NAMALWA (cell line): ENCODE results near the gene DOK7.

Source experiments
- DNase-seq: peaks from one replicate; pipeline ENCODE4 v3.0.0-alpha.2; 2015; ENCODE audit warnings: low spot score

The DOK7 gene

GRCh38 chr4:3475041-3475712 is 12.1 kb downstream of the DOK7 start:
- DNase-seq = no peak

DNA sequence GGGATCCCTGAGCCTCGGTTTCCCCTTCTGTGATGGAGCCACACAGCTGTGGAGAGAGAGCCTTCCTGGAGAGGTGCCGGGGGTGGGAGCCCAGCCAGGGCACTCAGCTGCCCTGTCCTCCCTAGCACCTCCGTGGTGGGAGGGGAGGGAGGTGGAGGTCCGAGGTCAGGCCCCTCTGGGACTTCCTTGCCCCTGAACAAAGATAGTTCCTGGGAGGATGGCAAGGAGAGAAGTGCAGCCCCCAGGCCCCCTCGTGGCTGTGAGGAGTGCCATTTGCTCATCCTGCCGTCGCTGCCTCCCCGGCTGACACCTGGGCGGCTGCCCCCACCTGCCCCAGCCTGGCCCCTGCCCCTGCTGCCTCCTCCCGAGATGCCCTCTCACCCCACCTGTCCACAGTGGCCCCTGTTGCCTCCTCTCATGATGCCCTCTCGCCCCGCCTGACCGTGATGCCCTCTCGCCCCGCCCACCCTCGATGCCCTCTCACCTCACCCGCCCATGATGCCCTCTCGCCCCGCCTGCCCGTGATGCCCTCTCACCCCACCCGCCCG is 12.7 kb downstream of the DOK7 start:
- no peak for DNase-seq

GRCh38 chr4:3476341-3476747 is 13.2 kb downstream of the DOK7 start:
- no peak for DNase-seq

DNA sequence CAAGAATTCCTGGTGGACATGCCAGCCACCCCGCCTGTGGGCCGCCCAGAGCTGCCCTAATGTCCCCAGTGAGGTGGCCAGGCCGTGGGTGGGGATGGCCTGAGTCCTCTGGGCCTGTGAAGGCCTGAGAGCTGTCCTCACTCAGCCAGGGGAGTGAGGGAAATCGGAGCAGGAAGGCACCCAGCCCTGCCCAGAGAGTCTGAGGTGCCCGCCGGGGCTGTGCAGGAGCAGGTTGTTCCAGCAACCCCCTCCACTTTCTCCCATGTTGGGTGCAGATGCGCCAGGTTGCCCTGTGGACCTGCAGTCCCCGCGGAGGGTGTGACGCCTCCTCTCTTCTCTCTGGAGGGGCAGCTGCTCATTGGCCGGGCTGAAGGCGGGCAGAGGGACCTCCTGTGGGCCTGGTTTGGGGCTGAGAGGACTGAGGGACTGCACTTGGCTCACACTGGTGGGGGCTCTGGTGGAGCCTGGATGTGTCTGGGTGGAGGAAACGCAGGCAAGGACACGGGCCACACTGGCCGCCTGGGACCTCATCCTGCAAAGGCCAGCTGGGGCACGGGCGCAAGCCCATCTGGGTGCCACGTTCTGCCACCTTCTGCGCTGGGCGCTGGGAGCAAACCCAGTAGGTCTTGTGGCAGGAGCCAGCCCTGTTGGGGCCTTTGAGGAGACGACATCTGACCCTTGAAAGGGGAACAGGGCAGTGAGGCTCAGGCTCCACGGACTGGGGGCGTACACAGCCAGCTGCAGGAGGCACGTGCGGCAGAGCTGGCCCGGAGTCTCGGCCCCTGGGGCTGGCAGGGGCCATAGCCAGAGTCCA is 14.0 kb downstream of the DOK7 start:
- no peak for DNase-seq

DNA sequence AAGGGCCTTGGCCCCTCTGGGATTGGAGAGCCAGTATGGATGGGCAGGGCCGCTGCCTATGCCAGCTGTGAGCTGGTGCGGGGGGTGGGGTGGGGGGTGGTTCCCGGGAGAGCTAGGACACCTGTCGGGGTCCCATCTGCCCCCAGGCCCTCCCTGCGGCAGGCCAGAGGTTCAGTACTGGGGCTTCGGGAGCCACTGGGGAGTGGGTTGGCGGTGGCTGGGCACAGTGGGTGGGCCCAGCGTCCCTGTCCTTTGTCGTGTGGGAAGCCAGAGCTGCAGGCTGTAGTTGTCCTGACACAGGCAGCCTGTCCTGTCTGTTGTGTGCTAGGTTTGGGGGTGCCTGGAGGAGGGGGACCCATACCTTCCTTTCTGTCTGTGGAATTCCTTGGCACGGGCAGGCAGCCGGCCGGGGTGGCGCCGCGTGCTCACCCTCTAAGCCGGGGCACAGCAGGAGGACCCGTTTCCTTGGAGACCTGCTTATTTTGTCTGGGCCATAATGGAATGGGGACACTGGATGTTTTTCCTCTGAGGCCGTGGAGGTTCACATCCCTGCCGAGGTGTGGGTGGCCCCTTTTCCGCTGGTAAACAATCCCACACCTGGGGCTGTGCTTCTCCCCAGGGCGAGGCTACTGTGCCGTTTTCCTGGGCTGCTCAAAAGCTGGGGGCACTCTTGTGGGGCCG is 14.8 kb downstream of the DOK7 start:
- no peak for DNase-seq

DNA sequence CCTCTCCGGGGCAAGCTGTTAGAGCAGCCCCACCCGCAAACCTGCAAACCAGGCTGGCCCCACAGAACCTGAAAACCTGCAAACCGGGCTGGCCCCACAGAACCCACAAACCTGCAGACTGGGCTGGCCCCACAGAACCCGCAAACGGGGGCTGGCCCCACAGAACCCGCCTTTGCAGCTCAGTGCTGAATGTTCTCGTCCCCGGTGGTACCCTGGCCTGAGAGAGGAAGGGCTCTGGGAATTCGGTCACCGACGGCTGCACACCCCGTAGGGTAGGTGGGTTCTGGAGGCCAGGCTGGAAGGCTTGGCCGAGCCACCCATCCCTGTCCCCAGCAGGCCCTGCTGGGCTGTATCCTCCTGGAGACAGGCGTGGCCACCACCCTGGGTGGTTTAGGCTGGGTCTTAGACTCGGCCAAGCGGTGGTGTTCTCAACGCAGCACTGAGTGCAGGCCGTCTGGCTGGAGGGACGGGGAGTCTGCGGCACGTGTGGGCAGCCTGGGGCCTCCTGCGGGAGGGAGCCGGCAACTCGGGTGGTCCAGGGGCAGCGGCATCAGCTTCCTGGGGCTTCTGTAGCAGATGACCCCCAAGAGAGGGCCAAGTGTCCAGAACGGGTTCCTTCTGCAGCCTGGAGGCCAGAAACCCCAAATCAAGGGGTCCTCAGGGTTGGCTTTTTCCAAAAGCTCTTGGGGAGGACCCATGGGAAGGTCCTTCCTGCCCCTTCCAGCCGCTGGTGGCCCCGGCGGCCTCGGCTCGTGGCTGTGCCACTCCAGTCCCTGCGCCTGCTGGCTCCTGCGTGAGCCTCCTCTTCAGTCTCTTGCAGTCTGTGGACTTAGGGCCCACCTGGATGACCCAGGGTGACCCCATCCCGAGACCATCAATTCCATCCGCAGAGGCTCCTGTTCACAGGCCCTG is 15.6 kb downstream of the DOK7 start:
- no peak for DNase-seq

- DNase-seq = no peak
Observed at GRCh38 chr4:3479358-3480101, 16.4 kb downstream of the DOK7 start.

DNA sequence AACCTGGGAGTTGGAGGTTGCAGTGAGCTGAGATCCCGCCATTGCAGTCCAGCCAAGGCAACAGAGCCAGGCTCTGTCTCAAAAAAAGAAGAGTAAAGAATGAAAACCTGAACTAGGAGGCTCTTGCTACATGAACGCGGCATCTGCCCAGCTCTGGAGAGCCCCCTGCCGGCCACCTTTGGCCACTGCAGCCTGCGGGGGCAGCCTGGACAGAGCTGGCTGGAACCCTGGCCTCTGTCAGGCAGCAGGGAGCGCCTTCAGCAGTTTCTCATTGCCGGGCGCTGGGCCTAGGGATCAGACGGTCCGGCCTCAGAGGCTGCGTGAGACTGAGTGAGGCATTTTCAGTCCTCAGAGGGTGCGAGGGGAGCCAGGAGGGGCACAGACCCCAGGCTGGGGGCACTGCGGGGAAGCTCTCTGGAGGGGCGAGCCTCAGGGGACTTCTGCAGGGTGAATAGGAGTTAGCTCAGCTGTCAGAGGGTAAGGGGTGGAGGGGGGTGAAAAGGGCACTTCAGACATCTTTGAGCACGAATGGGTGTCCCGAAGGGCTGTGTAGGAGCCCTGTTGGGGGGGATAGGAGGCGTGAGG is 17.5 kb downstream of the DOK7 start:
- DNase-seq = peak; percentile 85

DNA sequence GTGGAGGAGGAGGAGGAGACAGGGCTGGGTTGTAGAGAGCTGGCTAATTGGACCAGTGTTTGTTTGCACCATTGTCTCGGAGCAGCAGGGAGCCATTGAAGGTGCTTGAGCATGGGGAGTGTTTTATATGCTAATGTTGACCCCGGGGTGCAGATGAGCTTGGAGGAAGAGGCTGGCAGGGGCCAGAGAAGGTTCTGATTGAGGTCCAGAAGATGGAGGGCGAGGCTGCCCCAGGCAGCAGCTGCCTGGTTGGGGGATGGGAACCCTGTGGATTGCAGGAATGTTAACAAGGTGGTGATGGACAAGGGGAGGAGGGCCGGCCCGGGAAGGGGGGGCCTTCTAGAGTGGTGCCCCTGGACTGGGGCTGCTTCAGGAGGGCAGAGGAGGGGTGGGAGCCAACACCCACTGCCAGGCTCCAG is 18.0 kb downstream of the DOK7 start:
- no peak for DNase-seq

DNA sequence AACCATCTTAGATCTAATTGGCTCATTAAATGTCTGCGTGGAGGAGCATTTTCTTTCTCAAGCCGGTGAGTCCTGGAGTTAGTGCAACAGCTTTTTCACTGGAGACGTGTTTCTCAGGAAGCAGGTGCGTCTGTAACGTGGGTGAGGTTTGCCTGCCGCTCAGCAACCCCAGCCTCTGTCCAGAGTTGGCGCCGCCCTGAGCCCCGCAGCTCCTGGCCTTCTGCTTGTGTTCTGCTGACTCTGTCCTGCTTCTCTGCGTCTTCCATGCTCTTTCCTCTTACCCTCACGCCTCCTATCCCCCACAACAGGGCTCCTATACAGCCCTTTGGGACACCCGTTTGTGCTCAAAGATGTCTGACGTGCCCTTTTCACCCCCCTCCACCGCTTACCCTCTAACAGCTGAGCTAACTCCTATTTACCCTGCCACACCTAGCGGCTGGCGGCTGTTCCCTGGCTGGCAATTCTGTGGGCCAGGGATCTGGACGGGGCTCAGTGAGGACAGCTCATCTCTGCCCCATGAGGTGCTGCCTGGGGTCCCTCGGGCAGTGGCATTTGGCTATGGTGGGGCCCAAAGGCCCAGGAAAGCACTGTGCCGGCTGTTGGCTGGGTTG is 18.8 kb downstream of the DOK7 start:
- DNase-seq = no peak

DNA sequence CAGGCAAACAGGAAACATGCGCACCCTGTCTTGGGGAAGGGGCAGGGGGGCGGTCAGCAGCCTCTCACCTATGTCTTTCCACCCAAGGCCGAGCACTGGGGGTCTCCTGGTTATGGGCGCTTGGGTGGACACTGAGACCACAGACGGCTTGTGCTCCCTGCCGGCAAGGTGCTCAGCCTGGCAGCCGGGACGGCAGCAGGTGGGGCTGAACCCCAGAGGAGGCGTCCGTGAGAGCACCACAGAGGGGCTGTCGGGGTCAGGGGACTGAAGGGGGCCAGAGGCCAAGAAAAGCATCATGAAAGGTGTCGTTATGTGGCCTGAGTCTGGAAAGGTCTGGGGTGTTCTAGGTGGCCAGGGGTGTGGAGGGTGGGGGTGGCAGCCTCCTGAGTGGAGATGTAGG is 19.6 kb downstream of the DOK7 start:
- no peak for DNase-seq

GRCh38 chr4:3483471-3483921 is 20.4 kb downstream of the DOK7 start:
- no peak for DNase-seq

DNA sequence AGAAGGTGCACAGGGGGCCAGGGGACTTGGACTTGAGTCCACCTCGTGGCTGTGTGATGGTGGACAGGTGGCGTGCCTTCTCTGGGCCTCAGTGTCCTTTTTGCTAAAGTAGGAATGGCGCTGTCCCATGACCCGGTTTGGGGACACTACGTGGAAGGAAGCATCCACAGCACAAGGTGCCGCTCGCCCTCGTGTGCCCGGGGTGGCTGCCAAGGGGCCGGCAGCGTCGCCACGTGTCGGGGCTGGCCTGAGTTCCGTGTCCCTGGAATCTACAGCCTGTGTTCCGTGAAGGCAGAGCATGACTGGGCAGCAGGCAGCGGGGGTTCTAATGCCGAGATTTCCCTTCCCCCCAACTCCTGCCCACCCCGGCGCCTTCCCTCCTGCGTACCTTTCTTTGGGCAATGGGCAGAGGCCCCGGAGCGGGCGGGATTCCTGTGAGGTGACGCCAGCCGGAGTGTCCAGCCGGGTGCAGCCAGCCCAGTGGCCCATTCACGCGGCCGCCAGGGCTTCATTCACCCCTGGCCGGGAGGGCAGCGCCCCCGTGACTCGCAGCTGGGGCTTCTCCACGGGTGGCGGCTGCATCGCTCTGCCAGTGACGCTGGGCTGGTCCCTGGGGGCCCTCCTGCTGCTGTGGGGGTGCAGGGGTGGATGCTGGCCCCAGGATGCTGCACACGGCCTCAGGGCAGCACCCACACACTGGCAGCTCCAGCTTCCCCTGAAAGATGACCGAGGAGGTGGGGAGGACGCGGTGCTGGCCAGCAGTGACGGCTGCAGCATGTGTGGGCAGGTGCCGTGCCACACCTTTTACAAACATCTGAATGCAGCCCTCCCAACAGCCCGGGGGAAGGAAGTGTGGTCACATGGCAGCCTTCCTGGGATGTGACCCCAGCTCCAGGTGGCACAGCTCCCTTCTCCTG is 21.2 kb downstream of the DOK7 start:
- DNase-seq = peak; percentile 70

DNA sequence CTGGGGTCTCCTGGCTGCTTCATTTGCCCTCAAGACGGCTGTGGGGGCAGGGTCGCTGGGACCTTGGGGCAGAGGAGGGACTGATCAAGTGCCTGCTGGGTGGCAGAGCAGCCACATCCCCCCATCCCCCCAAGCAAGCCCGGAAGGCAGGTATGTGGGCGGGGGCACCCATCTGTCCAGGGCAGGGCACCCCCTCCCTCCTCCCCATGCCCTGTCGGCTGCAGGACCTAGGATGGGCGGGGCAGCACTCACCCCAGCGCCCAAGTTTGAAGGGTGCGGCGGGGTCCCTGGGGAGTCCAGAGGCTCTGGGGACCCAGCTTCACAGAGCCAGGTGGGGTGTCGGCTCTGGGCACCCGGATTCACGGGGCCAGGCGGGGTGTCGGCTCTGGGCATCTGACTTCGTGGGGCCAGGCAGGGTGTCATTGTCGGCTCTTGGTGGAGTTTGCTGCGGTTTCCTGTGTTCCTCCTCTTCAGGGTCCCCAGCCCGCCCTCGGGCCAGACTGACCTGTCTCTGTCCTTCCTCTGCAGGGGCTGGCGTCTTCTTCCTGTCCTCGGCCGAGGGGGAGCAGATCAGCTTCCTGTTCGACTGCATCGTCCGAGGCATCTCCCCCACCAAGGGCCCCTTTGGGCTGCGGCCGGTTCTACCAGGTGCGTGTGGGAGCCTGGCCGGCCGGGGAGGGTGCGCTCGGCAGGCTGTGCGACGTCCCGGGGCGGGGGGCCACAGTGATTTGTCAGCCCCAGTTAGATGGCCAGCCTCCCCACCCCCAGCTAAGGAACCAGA is 22.1 kb downstream of the DOK7 start:
- peak; percentile 70 for DNase-seq

DNA sequence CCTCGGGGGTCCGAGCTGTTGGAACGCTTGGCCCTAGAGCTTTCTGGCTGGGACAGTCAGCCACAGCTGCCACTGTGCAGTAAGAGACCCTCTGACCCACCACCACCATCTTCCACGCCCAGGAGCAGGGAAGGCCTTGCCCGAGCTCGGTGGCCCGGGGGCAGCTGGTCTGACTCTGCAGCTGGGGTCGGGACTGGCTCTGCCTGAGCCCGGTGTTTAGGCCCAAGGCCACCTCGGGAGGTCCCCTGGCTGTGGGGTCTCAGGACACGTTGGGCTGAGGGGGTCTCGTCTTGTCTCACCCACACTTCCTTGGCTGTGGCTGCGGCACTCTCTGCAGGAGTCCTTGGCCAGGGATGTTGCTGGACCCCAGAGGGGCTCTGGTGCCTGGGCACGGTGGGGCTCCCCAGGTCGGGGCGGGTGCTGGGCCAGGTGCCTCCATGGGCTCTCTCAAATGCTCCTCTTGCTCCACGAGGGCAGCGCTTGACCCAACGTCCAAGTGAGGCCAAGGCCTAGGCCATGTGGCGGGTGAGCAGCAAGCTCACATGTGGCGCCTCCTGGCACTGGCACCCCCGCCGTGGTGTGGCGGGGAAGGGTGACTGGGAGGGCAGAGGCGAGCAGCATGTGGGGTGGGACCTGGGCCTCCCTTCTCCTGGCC is 22.9 kb downstream of the DOK7 start:
- no peak for DNase-seq

DNA sequence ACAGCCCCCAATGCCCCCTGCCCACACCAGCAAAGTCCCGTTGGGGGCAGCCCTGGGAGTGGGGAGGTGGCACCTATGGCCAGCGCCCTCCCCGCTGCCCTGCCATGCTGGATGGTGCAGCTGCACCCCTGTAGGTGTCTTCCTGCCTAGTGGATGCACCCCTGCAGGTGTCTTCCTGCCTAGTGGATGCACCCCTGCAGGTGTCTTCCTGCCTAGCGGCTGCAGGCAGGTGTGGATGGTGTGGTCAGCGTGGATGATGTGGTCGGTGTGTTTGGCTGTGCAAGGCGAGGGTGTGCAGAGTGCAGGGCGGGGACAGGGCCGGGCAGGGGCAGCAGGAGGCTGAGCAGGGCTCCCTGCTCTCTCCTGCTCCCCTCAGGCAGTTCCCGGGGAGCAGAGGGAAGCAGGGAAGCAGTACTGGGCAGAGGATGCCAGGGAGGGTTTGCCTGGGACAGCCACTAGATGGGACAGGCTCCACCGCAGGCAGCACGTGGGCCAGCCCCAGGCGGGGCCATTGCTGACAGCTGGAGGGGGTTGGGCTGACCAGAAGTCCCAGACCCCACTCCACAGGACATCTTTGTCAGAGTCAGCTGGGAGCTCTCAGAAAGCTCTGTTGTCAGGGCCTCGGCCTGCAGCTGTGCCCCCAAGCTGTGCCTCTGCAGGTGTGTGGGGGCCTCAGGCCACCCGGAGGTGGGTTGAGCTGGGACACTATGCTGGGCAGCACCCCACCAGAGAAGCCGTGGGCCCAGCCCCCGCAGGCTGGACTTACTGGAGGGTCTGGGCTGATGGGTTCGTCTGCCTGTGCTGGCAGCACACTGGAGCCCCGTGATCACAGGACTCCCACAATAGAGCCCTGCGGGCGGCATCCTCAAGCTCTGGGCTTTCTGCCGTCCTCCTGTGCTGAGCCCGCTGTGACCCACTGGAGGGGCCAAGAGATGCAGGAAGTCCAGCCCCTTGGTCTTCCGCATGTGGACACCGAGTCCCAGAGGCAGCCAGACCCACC is 23.7 kb downstream of the DOK7 start:
- DNase-seq = peak; percentile 57
